ENCODE results near the gene OVCH1. TPM values are rescaled to one million over a fixed set of nuclear protein-coding genes. Genes with fewer than 3 reads are reported as not detected.

Gene OVCH1
- total RNA-seq, 1 experiment from 2014 or later = not detected

GRCh38 chr12:29518407-29518806, 20.9 kb upstream of the OVCH1 start:
- H3K4me3 ChIP-seq (replicated peaks in 1 of 2; ENCODE audit: low read depth in 1 of 2, low read length in 2 of 2) = no peak overlapping the region
- ChIA-PET CTCF (interaction anchor here (1.7 kb wide), 1 partner anchor 212 kb away, joined by 4 read pairs; no protein-coding TSS in a partner anchor), RAD21 (ENCODE audit: low non-redundant PET in 1 of 2, low total read pairs in 2 of 2, uncharacterized antibody in 2 of 2, unreplicated experiment in 2 of 2) (no interaction called here), POLR2A (no interaction called here)
- DNase-seq (ENCODE audit: low read depth, low spot score) (no peak), ATAC-seq (no peak)
- H3K9ac ChIP-seq (ENCODE audit: low read length) = no peak overlapping the region
- intact Hi-C loops (cut with micrococcal nuclease) = loop anchor here (2.0 to 10.0 kb wide), 4 partner anchors 454 to 1466 kb away; no protein-coding TSS in a partner anchor
- no peaks in the 10 kb centered on the region for H3K9me2 ChIP-seq (ENCODE audit: insufficient read depth)
- H3K79me2 ChIP-seq (ENCODE audit: insufficient read depth, low read length) = no peaks in the 10 kb centered on the region
- H3K4me2 ChIP-seq (ENCODE audit: low read length) = no peak overlapping the region
- H3K36me3 ChIP-seq (ENCODE audit: control insufficient read depth in 1 of 2, insufficient read depth in 2 of 2, low read length in 2 of 2) = no peaks in the 10 kb centered on the region
- no peaks in the 10 kb centered on the region for H3K9me3 ChIP-seq (ENCODE audit: control insufficient read depth in 1 of 2, insufficient read depth in 1 of 2, low read depth in 1 of 2, low read length in 2 of 2)
- TF ChIP-seq SIN3A (IDR thresholded peaks at IDR 0.05; ENCODE audit: low read depth) (no peak), ZBTB33 (IDR thresholded peaks at IDR 0.05; ENCODE audit: extremely low read depth, insufficient replicate concordance, low read length) (no peak)
- H4K20me1 ChIP-seq (ENCODE audit: insufficient read depth) = no peaks in the 10 kb centered on the region
- BruUV-seq (replicated peaks) = no TSS peak
- no peak overlapping the region for H2AFZ ChIP-seq (ENCODE audit: low read depth, low read length, poor library complexity, severe bottlenecking)
- no peak overlapping the region for H3K27ac ChIP-seq (ENCODE audit: low read depth, low read length)
- H3K27me3 ChIP-seq (ENCODE audit: insufficient read depth, low read length) = no peaks in the 10 kb centered on the region
- no peaks in the 10 kb centered on the region for H3K4me1 ChIP-seq (ENCODE audit: control insufficient read depth in 1 of 2, insufficient read depth in 2 of 2, low read length in 2 of 2)

- RAD21 ChIA-PET (ENCODE audit: low non-redundant PET in 1 of 2, low total read pairs in 2 of 2, uncharacterized antibody in 2 of 2, unreplicated experiment in 2 of 2) = interaction anchor here in 1 of 2 experiments (0.7 kb wide), 1 partner anchor 200 kb away, joined by 3 read pairs; no protein-coding TSS in a partner anchor
- BruUV-seq (replicated peaks) = no TSS peak
- POLR2A ChIA-PET = interaction anchor here (1.2 kb wide), 1 partner anchor 1238 kb away, joined by 3 read pairs; no protein-coding TSS in a partner anchor
- H3K4me2 ChIP-seq (ENCODE audit: low read length) = no peak overlapping the region
- CTCF ChIA-PET = interaction anchor here (0.7 to 1.7 kb wide), 8 partner anchors 34 to 1289 kb away, joined by 3 to 10 read pairs (median 4); no protein-coding TSS in a partner anchor
- H3K27me3 ChIP-seq (ENCODE audit: insufficient read depth, low read length) = no peaks in the 10 kb centered on the region
- H3K9me2 ChIP-seq (ENCODE audit: insufficient read depth) = no peaks in the 10 kb centered on the region
- no peak overlapping the region for H3K9ac ChIP-seq (ENCODE audit: low read length)
- ATAC-seq (0 out of 2 replicates have a peak, but pooled peaks have one; percentile 40), DNase-seq (ENCODE audit: low read depth, low spot score) (no peak)
- no peak overlapping the region for H3K27ac ChIP-seq (ENCODE audit: low read depth, low read length)
- no peaks in the 10 kb centered on the region for H3K79me2 ChIP-seq (ENCODE audit: insufficient read depth, low read length)
- H3K4me1 ChIP-seq (ENCODE audit: control insufficient read depth in 1 of 2, insufficient read depth in 2 of 2, low read length in 2 of 2) = no peaks in the 10 kb centered on the region
- no peak overlapping the region for H2AFZ ChIP-seq (ENCODE audit: low read depth, low read length, poor library complexity, severe bottlenecking)
- no peaks in the 10 kb centered on the region for H4K20me1 ChIP-seq (ENCODE audit: insufficient read depth)
- TF ChIP-seq CEBPB (IDR thresholded peaks at IDR 0.05; ENCODE audit: low read depth) (peak; percentile 44; the same call in 1 of the 2 replicates), EGR1 (IDR thresholded peaks at IDR 0.05; ENCODE audit: low read depth) (no peak), RAD21 (IDR thresholded peaks at IDR 0.05; ENCODE audit: low read depth) (peak; percentile 64), EZH2phosphoT487 (IDR thresholded peaks at IDR 0.05; ENCODE audit: borderline replicate concordance) (no peak), SIN3A (IDR thresholded peaks at IDR 0.05; ENCODE audit: low read depth) (no peak), CTCF (IDR thresholded peaks at IDR 0.05 in 2 of 3, conservative IDR thresholded peaks at IDR 0.05 in 1 of 3; ENCODE audit: borderline replicate concordance in 1 of 3, insufficient read depth in 1 of 3, low read depth in 2 of 3, low read length in 2 of 3) (peak in 2 of 3 experiments; percentile 20 to 42; a peak in 3 of 6 replicates)
- H3K4me3 ChIP-seq (replicated peaks in 1 of 2; ENCODE audit: low read depth in 1 of 2, low read length in 2 of 2) = no peak overlapping the region
- H3K9me3 ChIP-seq (ENCODE audit: control insufficient read depth in 1 of 2, insufficient read depth in 1 of 2, low read depth in 1 of 2, low read length in 2 of 2) = no peaks in the 10 kb centered on the region
- H3K36me3 ChIP-seq (ENCODE audit: control insufficient read depth in 1 of 2, insufficient read depth in 2 of 2, low read length in 2 of 2) = no peaks in the 10 kb centered on the region
- intact Hi-C loops (cut with micrococcal nuclease) = loop anchor here (1.0 to 10.0 kb wide), 3 partner anchors 208 to 1468 kb away; no protein-coding TSS in a partner anchor
Observed at GRCh38 chr12:29517264-29517663, 19.8 kb upstream of the OVCH1 start.

Data from HCT116 (cell line).